ENCODE results near the gene MYL3.

DNA sequence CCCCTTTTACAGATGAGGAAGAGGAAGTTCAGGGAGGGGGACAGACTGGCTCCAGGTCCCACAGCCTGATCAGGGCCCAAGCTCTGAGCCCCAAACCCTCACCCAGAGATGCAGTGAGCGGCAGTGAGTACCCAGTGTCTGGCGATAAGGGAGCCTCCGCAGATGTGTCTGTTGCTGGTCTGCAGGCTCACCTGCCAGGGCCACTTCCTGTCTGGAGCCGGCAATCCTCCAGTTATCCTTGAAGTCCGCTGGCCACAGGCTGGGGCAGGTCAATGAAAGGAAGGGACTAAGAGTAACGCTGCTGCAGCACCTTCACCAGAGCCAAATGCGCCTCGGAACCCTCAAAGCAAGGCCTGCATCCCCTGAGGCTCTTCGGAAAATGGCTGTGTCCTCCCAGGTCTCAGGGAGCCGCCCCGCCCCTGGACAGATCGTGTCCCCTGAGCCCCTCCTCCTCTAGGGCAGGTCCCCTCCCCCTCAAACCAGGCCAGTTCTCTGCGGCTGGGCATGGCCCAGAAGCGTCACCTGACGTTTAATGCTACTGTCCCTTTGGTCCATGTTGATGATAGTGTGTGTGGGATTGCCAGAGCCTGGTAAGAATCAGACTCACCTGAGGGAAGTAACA is 51.5 kb downstream of the MYL3 start:
- TF ChIP-seq CEBPB (IDR thresholded peaks at IDR 0.05) (no peak), TCF12 (IDR thresholded peaks at IDR 0.05; ENCODE audit: low read depth) (no peak), MAX (IDR thresholded peaks at IDR 0.05) (no peak), EP300 (IDR thresholded peaks at IDR 0.05; ENCODE audit: borderline replicate concordance) (no peak), CREB1 (IDR thresholded peaks at IDR 0.05; ENCODE audit: low read depth) (no peak), RAD21 (IDR thresholded peaks at IDR 0.05; ENCODE audit: low read depth) (no peak), NFIC (IDR thresholded peaks at IDR 0.05) (no peak), YY1 (IDR thresholded peaks at IDR 0.05; ENCODE audit: low read depth) (no peak), REST (IDR thresholded peaks at IDR 0.05; ENCODE audit: low read depth) (no peak), TAF1 (IDR thresholded peaks at IDR 0.05; ENCODE audit: low read depth) (no peak), EGR1 (IDR thresholded peaks at IDR 0.05) (no peak), TEAD4 (IDR thresholded peaks at IDR 0.05) (no peak), FOXM1 (IDR thresholded peaks at IDR 0.05; ENCODE audit: borderline replicate concordance, low read depth) (no peak)
- TF ChIP-seq, protein P1, sequence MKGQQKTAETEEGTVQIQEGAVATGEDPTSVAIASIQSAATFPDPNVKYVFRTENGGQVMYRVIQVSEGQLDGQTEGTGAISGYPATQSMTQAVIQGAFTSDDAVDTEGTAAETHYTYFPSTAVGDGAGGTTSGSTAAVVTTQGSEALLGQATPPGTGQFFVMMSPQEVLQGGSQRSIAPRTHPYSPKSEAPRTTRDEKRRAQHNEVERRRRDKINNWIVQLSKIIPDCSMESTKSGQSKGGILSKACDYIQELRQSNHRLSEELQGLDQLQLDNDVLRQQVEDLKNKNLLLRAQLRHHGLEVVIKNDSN (IDR thresholded peaks at IDR 0.05) = no peak
